Measurements from ENCODE around the gene TPCN1. TPM values are rescaled to one million over a fixed set of nuclear protein-coding genes. Genes with fewer than 3 reads are reported as not detected.

Gene TPCN1
- total RNA-seq, 1 experiment from 2014 or later: 13.5 TPM

DNA sequence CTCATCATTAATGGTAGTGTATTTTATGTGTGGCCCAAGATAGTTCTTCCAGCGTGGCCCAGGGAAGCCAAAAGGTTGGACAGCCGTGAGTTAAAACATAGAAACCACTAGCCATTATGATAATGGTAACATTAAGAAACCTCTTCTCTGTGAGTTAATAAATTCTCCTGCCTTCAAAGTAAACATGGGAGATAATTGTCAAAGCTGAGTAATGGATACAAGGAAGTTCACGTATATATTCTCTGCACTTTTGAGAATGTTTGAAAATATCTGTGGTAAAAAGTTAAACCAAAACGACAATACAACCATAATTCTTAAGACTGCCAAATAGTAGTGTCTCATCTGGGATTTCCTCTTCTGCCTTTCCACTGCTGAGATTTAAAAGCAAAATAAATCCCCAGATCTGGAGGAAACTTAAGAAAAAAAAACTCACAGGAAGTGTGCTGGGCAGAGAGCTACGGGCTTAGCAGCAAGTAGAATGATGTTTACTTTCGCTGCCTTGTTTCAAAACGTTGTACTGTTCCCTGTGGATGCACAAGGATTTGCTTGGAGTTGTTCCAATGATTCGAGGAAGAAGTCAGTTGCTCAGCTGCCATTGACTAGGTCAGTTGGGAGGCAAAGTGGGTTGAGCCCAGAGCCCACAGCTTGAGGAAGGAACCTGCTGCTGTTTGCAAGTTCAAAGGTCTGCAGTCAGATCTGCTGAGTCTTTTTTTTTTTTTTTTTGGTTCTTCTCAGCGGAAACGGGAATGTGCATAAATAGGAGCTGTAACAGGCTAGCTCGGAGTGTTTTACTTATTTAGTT lies 1.7 kb downstream of the TPCN1 start:
- H2BK120ac ChIP-seq (ENCODE audit: low read depth, low read length, poor library complexity, severe bottlenecking): no peak overlapping the region
- H2BK5ac ChIP-seq (ENCODE audit: insufficient read length, low read length): no peak overlapping the region
- peak overlapping the region; percentile 83 to 94; a peak in 4 of 5 replicates for H3K4me3 Mint-ChIP-seq
- H3K23me2 ChIP-seq (ENCODE audit: insufficient read length, low read depth, low read length, poor library complexity, severe bottlenecking): peaks cover 9% of the 10 kb centered on the region
- no peak overlapping the region for H4K8ac ChIP-seq (replicated peaks; ENCODE audit: insufficient read length, low read depth, low read length)
- no peak overlapping the region for H3K23ac ChIP-seq (ENCODE audit: insufficient read length, low read depth, low read length)
- no peaks in the 10 kb centered on the region for H3K79me1 ChIP-seq (ENCODE audit: insufficient read depth, low read depth, low read length, poor library complexity, severe bottlenecking)
- H3K27ac Mint-ChIP-seq: peak overlapping the region in 1 of 3 experiments; percentile 62; a peak in 1 of 7 replicates
- H3K27me3 ChIP-seq (ENCODE audit: insufficient read depth, low read length): no peaks in the 10 kb centered on the region
- no peak overlapping the region for H3K4ac ChIP-seq (ENCODE audit: low read depth, low read length)
- no peak overlapping the region for H2BK15ac ChIP-seq (ENCODE audit: low read depth, low read length)
- H3K18ac ChIP-seq (ENCODE audit: insufficient read length, low read depth, low read length): no peak overlapping the region
- H3K56ac ChIP-seq (ENCODE audit: insufficient read length, low read depth, low read length): no peak overlapping the region
- no CpG with 5 or more reads among the region's 11 CpGs for WGBS (ENCODE audit: extremely low coverage, insufficient read length, low lambda C conversion rate)
- H3K9me3 Mint-ChIP-seq: no peaks in the 10 kb centered on the region
- H3K4me1 ChIP-seq (ENCODE audit: insufficient read depth, low read length): peaks cover 4% of the 10 kb centered on the region; the same call in 1 of the 2 replicates
- H3K79me2 ChIP-seq (ENCODE audit: insufficient read depth, low read length): peaks cover 1% of the 10 kb centered on the region; the same call in 1 of the 2 replicates
- no peak overlapping the region for H4K91ac ChIP-seq (ENCODE audit: insufficient read length, low read depth, low read length)
- no peaks in the 10 kb centered on the region for H3K27me3 Mint-ChIP-seq (ENCODE audit: low read depth)
- TF ChIP-seq, protein P1, sequence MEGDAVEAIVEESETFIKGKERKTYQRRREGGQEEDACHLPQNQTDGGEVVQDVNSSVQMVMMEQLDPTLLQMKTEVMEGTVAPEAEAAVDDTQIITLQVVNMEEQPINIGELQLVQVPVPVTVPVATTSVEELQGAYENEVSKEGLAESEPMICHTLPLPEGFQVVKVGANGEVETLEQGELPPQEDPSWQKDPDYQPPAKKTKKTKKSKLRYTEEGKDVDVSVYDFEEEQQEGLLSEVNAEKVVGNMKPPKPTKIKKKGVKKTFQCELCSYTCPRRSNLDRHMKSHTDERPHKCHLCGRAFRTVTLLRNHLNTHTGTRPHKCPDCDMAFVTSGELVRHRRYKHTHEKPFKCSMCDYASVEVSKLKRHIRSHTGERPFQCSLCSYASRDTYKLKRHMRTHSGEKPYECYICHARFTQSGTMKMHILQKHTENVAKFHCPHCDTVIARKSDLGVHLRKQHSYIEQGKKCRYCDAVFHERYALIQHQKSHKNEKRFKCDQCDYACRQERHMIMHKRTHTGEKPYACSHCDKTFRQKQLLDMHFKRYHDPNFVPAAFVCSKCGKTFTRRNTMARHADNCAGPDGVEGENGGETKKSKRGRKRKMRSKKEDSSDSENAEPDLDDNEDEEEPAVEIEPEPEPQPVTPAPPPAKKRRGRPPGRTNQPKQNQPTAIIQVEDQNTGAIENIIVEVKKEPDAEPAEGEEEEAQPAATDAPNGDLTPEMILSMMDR (conservative IDR thresholded peaks at IDR 0.05): no peak
- H3K36me3 Mint-ChIP-seq (ENCODE audit: insufficient read depth in 1 of 3, low read depth in 3 of 3): peaks cover 2 to 8% (median 5%) of the 10 kb centered on the region in 3 experiments; a peak in 5 of 7 replicates
- no peaks in the 10 kb centered on the region for H4K20me1 ChIP-seq (ENCODE audit: control insufficient read depth, insufficient read depth, insufficient read length)
- H3K9ac ChIP-seq (ENCODE audit: extremely low read depth, insufficient read length, low read length): no peak overlapping the region
- H2AK5ac ChIP-seq (ENCODE audit: insufficient read length, low read length): no peak overlapping the region
- no peak overlapping the region for H3K14ac ChIP-seq (ENCODE audit: insufficient read depth, low read length)
- H3K9me3 ChIP-seq (ENCODE audit: control insufficient read depth, low read depth, low read length): no peaks in the 10 kb centered on the region
- H2BK20ac ChIP-seq (ENCODE audit: low read depth, low read length, poor library complexity, severe bottlenecking): no peak overlapping the region
- no peak overlapping the region for H2AFZ ChIP-seq (ENCODE audit: low read length)
- H4K5ac ChIP-seq (ENCODE audit: insufficient read length, low read depth, low read length): no peak overlapping the region
- H3K4me1 Mint-ChIP-seq: peaks cover 19 to 20% of the 10 kb centered on the region in 2 experiments
- no peak for DNase-seq
- no peak overlapping the region for H3K27ac ChIP-seq (ENCODE audit: insufficient read length, low read depth, low read length)
- H2BK12ac ChIP-seq (ENCODE audit: insufficient read length, low read depth, low read length): no peak overlapping the region
- H3T11ph ChIP-seq (ENCODE audit: low read length): no peak overlapping the region
- H3K4me2 ChIP-seq (ENCODE audit: insufficient read depth, insufficient read length, low read length): peak overlapping the region; percentile 66

Data from H9 (cell line).